Nephron (organoid): ENCODE data around the gene ZSCAN20.

Source experiments
- H3K27ac Mint-ChIP-seq, 3 experiments: 2 replicates each; pipeline ENCODE4 v1.8.0; 2020; ENCODE audit warnings: mixed read lengths in 3 of 3, mild to moderate bottlenecking in 2 of 3, moderate library complexity in 1 of 3
- H3K27me3 Mint-ChIP-seq: 2 replicates; pipeline ENCODE4 v1.8.0; 2021; ENCODE audit warnings: low read depth, mild to moderate bottlenecking, moderate library complexity, mixed read lengths
- H3K36me3 Mint-ChIP-seq: 2 replicates; pipeline ENCODE4 v1.8.0; 2020; ENCODE audit warnings: low read depth, mixed read lengths
- H3K4me1 Mint-ChIP-seq: 2 replicates; pipeline ENCODE4 v1.8.0; 2020; ENCODE audit warnings: mixed read lengths
- H3K4me3 Mint-ChIP-seq, 3 experiments: 2 replicates each; pipeline ENCODE4 v1.8.0; 2020; ENCODE audit warnings: mild to moderate bottlenecking in 3 of 3, mixed read lengths in 3 of 3, moderate library complexity in 2 of 3
- H3K9me3 Mint-ChIP-seq: 2 replicates; pipeline ENCODE4 v1.8.0; 2020; ENCODE audit warnings: mixed read lengths
- TF ChIP-seq, protein P1 (sequence below), 3 experiments: fragments of 200-600 bp; sonication (generic); IDR thresholded peaks; one replicate each; pipeline ENCODE4 v1.5.0; 2021; ENCODE audit warnings: antibody characterized with exemption in 3 of 3; ENCODE audit not compliant: unreplicated experiment in 3 of 3

The ZSCAN20 gene

DNA sequence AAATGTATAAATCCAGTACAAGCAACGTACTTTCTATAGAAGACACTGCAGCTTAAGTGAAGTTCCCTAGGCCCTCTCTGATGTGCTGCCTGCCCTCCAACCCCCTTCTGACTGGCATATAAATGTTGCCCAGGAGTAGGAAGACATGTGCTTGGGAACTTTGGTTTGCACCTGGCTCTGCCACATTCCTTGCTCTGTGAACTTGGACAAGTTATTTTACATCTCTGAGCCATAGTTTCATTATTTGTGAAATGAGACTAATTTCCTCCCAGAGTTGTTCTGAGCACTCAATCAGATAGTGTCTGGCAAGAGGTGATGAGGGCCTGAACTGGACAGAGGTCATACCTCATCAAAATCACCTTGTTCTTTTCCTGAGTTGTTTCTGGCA is 38.1 kb upstream of the ZSCAN20 start:
- Mint-ChIP-seq H3K27me3 (no peaks in the 10 kb centered on the region), H3K36me3 (no peaks in the 10 kb centered on the region), H3K9me3 (no peaks in the 10 kb centered on the region), H3K27ac (peak overlapping the region in 2 of 3 experiments; percentile 44 to 83), H3K4me3 (peak overlapping the region in 1 of 3 experiments; percentile 16), H3K4me1 (peaks cover 62% of the 10 kb centered on the region)
- TF ChIP-seq, protein P1, sequence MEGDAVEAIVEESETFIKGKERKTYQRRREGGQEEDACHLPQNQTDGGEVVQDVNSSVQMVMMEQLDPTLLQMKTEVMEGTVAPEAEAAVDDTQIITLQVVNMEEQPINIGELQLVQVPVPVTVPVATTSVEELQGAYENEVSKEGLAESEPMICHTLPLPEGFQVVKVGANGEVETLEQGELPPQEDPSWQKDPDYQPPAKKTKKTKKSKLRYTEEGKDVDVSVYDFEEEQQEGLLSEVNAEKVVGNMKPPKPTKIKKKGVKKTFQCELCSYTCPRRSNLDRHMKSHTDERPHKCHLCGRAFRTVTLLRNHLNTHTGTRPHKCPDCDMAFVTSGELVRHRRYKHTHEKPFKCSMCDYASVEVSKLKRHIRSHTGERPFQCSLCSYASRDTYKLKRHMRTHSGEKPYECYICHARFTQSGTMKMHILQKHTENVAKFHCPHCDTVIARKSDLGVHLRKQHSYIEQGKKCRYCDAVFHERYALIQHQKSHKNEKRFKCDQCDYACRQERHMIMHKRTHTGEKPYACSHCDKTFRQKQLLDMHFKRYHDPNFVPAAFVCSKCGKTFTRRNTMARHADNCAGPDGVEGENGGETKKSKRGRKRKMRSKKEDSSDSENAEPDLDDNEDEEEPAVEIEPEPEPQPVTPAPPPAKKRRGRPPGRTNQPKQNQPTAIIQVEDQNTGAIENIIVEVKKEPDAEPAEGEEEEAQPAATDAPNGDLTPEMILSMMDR (IDR thresholded peaks at IDR 0.05; ENCODE audit: unreplicated experiment in 3 of 3): no peak

DNA sequence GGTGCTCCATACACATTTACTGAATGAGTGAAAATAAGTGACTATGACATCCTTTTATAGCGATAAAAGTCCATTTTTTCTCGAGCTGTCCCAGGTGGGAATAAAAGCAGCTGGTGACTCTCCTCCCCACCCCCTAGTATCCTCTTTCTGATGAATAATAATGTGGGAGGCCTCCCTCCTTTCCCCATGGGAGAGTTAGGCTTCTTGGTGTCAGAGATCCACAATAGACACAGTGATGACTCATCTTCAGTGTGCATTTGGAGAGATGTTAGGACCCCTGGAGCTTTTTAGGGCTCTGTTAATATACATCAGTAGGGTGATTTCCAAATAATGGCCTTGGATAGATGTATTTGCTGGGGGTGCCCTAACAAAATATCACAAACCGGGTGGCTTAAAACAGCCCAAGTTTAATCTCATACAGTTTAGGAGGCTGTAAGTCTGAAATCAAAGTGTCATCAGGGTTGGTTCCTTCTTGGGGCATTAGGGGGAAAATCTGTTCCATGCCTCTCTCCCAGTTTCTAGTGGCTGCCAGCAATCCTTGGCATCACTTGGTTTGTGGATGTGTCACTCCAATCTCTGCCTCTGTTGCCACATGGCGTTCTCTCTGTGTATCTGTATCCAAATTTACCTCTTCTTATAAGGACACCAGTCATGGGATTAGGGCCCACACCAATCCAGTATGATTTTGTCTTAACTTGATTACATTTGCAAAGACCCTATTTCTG is 37.2 kb upstream of the ZSCAN20 start:
- TF ChIP-seq, protein P1 (IDR thresholded peaks at IDR 0.05; ENCODE audit: unreplicated experiment in 3 of 3): no peak
- H3K4me3 Mint-ChIP-seq: peak overlapping the region in 1 of 3 experiments; percentile 15
- no peaks in the 10 kb centered on the region for H3K9me3 Mint-ChIP-seq
- H3K27me3 Mint-ChIP-seq: no peaks in the 10 kb centered on the region
- peaks cover 70% of the 10 kb centered on the region for H3K4me1 Mint-ChIP-seq
- peak overlapping the region; percentile 2 to 50 (median 44) for H3K27ac Mint-ChIP-seq
- H3K36me3 Mint-ChIP-seq: no peaks in the 10 kb centered on the region

DNA sequence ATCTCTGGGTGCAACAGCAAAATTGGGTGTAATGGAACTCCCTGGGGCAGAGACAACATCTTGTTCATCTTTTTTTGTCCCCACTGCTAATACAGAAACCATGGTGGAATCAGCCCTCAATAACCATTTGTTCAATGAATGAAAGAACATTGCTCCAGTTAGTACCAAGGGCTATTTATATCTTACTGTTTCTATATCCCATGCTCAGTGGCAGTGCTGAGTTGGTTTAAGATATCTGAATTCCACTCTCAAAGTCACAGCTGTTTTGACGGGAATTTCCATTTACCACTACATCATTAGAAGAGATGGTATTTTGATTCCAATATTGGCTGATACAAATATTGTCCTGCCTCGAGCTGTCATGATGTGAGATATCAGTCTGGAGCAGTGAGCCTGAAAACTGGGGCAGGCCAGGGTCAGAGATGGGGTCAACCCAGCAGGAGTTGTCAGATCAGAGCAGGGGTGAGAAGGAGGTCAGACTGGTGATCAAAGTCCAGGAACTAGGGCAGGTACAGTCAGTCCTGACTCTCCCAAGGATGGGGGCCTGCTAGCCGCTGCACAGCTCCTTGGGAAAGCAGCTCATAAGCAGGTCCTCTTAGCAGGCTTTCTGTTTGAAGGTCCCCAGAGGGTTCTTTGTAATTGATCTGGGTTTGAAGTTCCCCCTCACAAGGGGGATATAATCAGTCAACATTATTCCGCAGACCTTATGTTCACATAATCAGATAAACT is 35.7 kb upstream of the ZSCAN20 start:
- Mint-ChIP-seq H3K4me3 (peak overlapping the region in 1 of 3 experiments; percentile 44), H3K27me3 (no peaks in the 10 kb centered on the region), H3K36me3 (no peaks in the 10 kb centered on the region), H3K4me1 (peaks cover 76% of the 10 kb centered on the region), H3K9me3 (no peaks in the 10 kb centered on the region), H3K27ac (peak overlapping the region; percentile 21 to 79 (median 56))
- TF ChIP-seq, protein P1 (IDR thresholded peaks at IDR 0.05; ENCODE audit: unreplicated experiment in 3 of 3): no peak

DNA sequence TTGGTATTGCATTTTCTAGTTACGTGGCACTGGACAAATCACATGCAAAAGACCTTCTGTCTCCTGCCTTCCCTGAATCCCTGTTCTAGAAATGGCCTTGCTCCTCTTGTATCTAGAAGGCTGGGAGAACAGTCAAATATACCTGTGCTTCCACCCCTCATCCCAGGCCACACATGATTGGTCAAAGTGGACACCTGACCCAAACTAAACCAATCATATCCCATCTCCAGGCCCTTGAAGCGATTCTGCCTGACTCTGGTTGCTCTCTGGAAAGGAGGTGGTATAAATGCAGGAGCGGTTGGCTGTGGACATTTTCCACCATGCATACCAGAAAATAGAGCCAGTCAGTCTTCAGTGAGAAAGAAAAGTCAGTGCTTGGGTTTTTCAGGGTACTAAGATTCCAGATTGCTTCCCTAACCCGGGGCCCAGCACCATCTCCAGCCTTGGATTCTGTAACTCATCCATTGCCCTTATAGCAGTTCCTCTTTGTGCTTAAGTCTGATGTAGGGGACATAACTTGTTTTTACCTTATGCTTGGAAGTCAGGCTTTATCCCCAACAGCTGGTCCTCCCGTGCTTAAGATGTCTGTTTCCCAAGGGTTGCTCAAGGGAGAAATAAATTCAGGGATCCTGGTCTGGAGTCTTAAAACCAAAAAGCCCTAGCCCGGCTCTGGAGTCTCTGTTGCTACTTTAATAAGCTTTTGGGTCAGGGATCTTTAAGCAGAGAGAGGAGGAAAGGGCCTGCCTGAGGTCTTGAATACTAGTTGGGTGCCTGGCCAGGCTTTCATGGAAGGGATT is 33.9 kb upstream of the ZSCAN20 start:
- Mint-ChIP-seq H3K9me3 (no peaks in the 10 kb centered on the region), H3K27ac (peak overlapping the region; percentile 5 to 31 (median 25)), H3K27me3 (no peaks in the 10 kb centered on the region), H3K4me3 (no peak overlapping the region), H3K4me1 (peaks cover 87% of the 10 kb centered on the region), H3K36me3 (no peaks in the 10 kb centered on the region)
- TF ChIP-seq, protein P1 (IDR thresholded peaks at IDR 0.05; ENCODE audit: unreplicated experiment in 3 of 3): no peak

DNA sequence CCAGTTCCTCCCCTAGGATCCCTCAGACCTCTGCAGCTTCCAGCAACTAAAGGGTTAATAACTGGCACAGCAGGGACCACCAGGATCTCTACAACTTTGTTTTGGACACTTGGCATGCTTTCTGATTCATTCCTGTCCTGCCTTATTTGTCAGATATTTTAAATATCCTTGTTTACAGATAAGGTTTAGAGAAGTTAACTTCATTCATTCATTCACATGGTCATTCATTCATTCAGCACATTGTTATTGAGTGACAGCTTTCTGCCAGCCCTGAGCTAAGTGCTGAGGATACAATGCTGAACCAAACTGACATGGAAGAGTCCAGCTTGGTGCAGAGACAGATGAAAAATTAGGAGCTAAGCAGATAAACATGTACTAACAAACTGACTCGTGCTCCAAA is 32.8 kb upstream of the ZSCAN20 start:
- peak overlapping the region; percentile 5 to 31 (median 25) for H3K27ac Mint-ChIP-seq
- TF ChIP-seq, protein P1 (IDR thresholded peaks at IDR 0.05; ENCODE audit: unreplicated experiment in 3 of 3): no peak
- peaks cover 84% of the 10 kb centered on the region for H3K4me1 Mint-ChIP-seq
- no peak overlapping the region for H3K4me3 Mint-ChIP-seq
- H3K9me3 Mint-ChIP-seq: no peaks in the 10 kb centered on the region
- no peaks in the 10 kb centered on the region for H3K36me3 Mint-ChIP-seq
- no peaks in the 10 kb centered on the region for H3K27me3 Mint-ChIP-seq
